Natural killer cell (primary cell): ENCODE data around the gene LIN54. TPM values are rescaled to one million over a fixed set of nuclear protein-coding genes. Genes with fewer than 3 reads are reported as not detected.

Experiments
- ATAC-seq, 3 donors: fragments of 150-1000 bp in 2 of 3; fragments of 200-7000 bp in 1 of 3; cut with Tn5 transposase; 1 replicate in 1 of 3; 2 replicates in 2 of 3; pipeline ENCODE4 v1.10.0; 2021; ENCODE audit warnings: mild to moderate bottlenecking in 2 of 3, moderate library complexity in 2 of 3
- DNase-seq, 2 donors: peaks; one replicate each; pipeline versions ENCODE4 v3.0.0 to v3.0.0-alpha.2; 2013 to 2021; ENCODE audit warnings: mixed read lengths in 1 of 2
- H3K27ac ChIP-seq: one replicate; pipeline ENCODE4 v1.5.1; 2013; ENCODE audit warnings: mild to moderate bottlenecking, low read length
- H3K27me3 ChIP-seq: one replicate; pipeline ENCODE4 v1.6.1; 2013; ENCODE audit warnings: low read length; ENCODE audit not compliant: control insufficient read depth, insufficient read depth
- H3K36me3 ChIP-seq: one replicate; pipeline ENCODE4 v1.6.1; 2013; ENCODE audit warnings: low read length; ENCODE audit not compliant: control insufficient read depth, insufficient read depth
- H3K4me1 ChIP-seq: one replicate; pipeline ENCODE4 v1.6.1; 2013; ENCODE audit warnings: low read length; ENCODE audit not compliant: control insufficient read depth, insufficient read depth
- H3K4me3 ChIP-seq: one replicate; pipeline ENCODE4 v1.5.1; 2013; ENCODE audit warnings: low read length
- H3K9me3 ChIP-seq: one replicate; pipeline ENCODE4 v1.6.1; 2013; ENCODE audit warnings: low read length; ENCODE audit not compliant: control insufficient read depth, insufficient read depth
- H3K27ac Mint-ChIP-seq, 2 donors: one replicate each; pipeline ENCODE4 v1.8.0; 2022; ENCODE audit warnings: mild to moderate bottlenecking in 2 of 2, mixed read lengths in 2 of 2, moderate library complexity in 1 of 2
- H3K27me3 Mint-ChIP-seq, 2 donors: one replicate each; pipeline ENCODE4 v1.8.0; 2022; ENCODE audit warnings: low read depth in 2 of 2, mixed read lengths in 2 of 2
- H3K36me3 Mint-ChIP-seq: one replicate; pipeline ENCODE4 v1.8.0; 2022; ENCODE audit warnings: mixed read lengths
- H3K4me1 Mint-ChIP-seq, 2 donors: one replicate each; pipeline ENCODE4 v1.8.0; 2022; ENCODE audit warnings: mixed read lengths in 2 of 2
- H3K4me3 Mint-ChIP-seq: one replicate; pipeline ENCODE4 v1.8.0; 2022; ENCODE audit warnings: mild to moderate bottlenecking, moderate library complexity, mixed read lengths
- H3K9me3 Mint-ChIP-seq, 2 donors: one replicate each; pipeline ENCODE4 v1.8.0; 2022; ENCODE audit warnings: mixed read lengths in 2 of 2
- CTCF ChIP-seq: fragments of 200-600 bp; IDR thresholded peaks from one replicate; pipeline ENCODE4 v1.8.0; 2022; ENCODE audit warnings: antibody characterized with exemption
- WGBS: methylation state at CpG from one replicate; pipeline ENCODE4 v1.1.7; 2013; ENCODE audit warnings: missing lambda C conversion rate; ENCODE audit not compliant: insufficient coverage; 5-methylcytosine and 5-hydroxymethylcytosine counted together
- intact Hi-C: fragments of 100-400 bp; cut with micrococcal nuclease; formaldehyde crosslinking; loops from one replicate; pipeline ENCODE4 v1.14.2; 2022
- total RNA-seq, 4 donors: library from RNA; stranded (reverse); fragments of 120-200 nt in 1 of 4; gene quantifications; one replicate each; pipeline versions ENCODE4 v1.2.3 to v1.2.4, GENCODE V29; 2013 to 2022

Gene LIN54
- total RNA-seq, 3 donors from 2014 or later (not counting 1 experiment from before 2014, with no cell fraction given): 16.6 to 20.1 (median 19.3) TPM

GRCh38 chr4:82998898-82999297 lies 11.7 kb downstream of the LIN54 start:
- Mint-ChIP-seq H3K9me3 (no peaks in the 10 kb centered on the region), H3K27ac (no peak overlapping the region), H3K27me3 (no peaks in the 10 kb centered on the region), H3K4me3 (no peak overlapping the region), H3K36me3 (no peaks in the 10 kb centered on the region), H3K4me1 (peaks cover 5 to 20% of the 10 kb centered on the region in 2 donors)
- Histone ChIP-seq H3K27me3 (no peaks in the 10 kb centered on the region), H3K4me1 (no peaks in the 10 kb centered on the region), H3K9me3 (no peaks in the 10 kb centered on the region), H3K27ac (no peak overlapping the region), H3K4me3 (no peak overlapping the region), H3K36me3 (no peaks in the 10 kb centered on the region)
- no peak for TF ChIP-seq CTCF
- ATAC-seq (no peak), DNase-seq (no peak)
- intact Hi-C loops: no loop called here

DNA sequence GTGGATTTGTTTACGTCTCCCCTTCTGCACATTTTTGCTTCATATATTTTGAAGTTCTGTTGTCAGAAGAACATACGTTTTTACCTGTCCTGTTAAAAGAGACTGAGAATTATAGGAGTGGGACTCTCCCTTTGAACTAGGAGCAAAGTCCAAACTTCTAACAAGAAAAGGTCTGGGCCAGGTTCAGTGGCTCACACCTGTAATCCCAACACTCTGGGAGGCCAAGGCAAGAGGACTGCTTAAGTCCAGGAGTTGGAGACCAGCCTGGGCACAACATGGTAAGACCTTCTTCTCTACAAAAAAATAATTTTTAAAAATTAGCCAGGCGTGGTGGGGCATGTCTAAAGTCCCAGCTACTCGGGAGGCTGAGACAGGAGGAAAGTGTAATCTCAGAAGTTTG lies 15.8 kb downstream of the LIN54 start:
- no peaks in the 10 kb centered on the region for H3K27me3 ChIP-seq
- peaks cover 19% of the 10 kb centered on the region for H3K4me1 ChIP-seq
- no peaks in the 10 kb centered on the region for H3K36me3 ChIP-seq
- Mint-ChIP-seq H3K9me3 (no peaks in the 10 kb centered on the region), H3K27ac (no peak overlapping the region), H3K4me1 (peaks cover 16 to 31% of the 10 kb centered on the region in 2 donors), H3K36me3 (no peaks in the 10 kb centered on the region), H3K27me3 (no peaks in the 10 kb centered on the region), H3K4me3 (no peak overlapping the region)
- no peak for TF ChIP-seq CTCF
- no peak overlapping the region for H3K4me3 ChIP-seq
- ATAC-seq (no peak), DNase-seq (no peak)
- WGBS: 97% methylated on average over 3 of the region's 4 CpGs
- intact Hi-C loops: no loop called here
- no peaks in the 10 kb centered on the region for H3K9me3 ChIP-seq
- no peak overlapping the region for H3K27ac ChIP-seq

- H3K27me3 ChIP-seq: no peaks in the 10 kb centered on the region
- no peaks in the 10 kb centered on the region for H3K9me3 ChIP-seq
- TF ChIP-seq CTCF: no peak
- intact Hi-C loops: loop anchor here (1.0 to 5.0 kb wide), 2 partner anchors 20 to 88 kb away; partner anchors contain the start of genes LIN54 and THAP9
- Mint-ChIP-seq H3K4me3 (peak overlapping the region; percentile 60), H3K9me3 (no peaks in the 10 kb centered on the region), H3K36me3 (no peaks in the 10 kb centered on the region), H3K27me3 (no peaks in the 10 kb centered on the region), H3K4me1 (peaks cover 25 to 29% of the 10 kb centered on the region in 2 donors), H3K27ac (peak overlapping the region; percentile 77 to 87)
- ATAC-seq: peak; percentile 59 to 73 (median 63)
- peak overlapping the region; percentile 55 for H3K27ac ChIP-seq
- H3K4me1 ChIP-seq: peaks cover 25% of the 10 kb centered on the region
- WGBS: 86% methylated on average over 2 of the region's 2 CpGs
- H3K4me3 ChIP-seq: no peak overlapping the region
- DNase-seq: peak in 1 of 2 donors; percentile 38
- no peaks in the 10 kb centered on the region for H3K36me3 ChIP-seq
These were observed 20.8 kb downstream of the LIN54 start for GRCh38 chr4:82989575-82990429.
